SKM-1 treated with dmso at 0.1 percent for 144 hours (cell line): ENCODE results near the gene PDE5A.

Experiments used
- DNase-seq: peaks from one replicate; lab custom pipeline; 2025; ENCODE audit not compliant: unreplicated experiment; lab: John Stamatoyannopoulos, UW

Gene PDE5A

DNA sequence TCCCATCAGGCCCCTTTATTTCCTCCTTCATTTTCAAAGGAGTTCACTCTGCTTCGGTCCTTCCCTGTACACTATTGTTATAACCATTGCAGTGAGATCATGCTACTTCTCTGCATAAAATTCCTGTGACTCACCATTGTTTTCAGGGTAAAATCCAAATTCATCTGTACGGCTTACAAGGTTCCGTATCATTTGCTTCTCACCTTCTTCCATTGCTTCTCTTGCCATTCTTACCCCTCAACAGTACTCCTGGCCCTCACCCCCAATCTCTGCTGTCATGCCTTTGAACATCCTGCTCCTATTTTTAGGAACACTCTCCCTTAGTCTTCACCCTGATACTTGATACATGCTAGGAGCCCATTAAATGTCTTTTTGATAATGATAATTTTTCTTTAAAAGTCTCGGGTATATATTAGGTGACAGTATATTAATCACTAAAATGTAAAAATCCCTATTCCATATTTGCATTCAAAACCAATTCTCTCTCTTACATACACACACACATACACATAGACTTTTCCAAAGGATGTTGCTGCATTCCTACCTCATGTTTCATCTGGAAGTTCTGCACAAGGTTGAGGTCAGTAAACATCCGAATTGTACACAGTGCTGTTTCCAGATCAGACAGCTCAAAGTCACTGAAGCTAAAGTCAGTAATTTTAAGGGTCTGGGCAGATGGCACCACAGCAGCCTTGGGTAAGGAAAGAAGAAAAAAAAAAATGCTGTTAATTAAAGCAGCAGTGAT lies 103.4 kb downstream of the PDE5A start:
- no peak for DNase-seq

DNA sequence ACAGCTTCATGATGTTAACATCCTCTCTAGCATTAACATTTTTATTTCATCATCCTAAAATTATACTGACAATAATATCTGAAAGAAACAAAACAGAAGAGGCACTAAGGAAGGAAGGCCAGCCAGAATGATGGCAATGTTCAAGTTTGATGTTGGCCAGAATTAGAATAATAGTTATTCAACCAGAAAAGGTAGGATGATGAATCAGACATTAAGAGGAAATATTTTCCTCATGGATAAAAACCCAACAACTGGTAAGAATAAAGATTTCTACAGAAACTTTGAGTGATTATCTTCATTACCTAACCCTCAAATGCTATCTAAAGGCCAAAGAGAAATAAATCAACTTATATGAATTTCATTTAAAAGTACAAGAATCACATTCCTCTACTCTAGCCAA lies 105.2 kb downstream of the PDE5A start:
- DNase-seq: no peak

DNA sequence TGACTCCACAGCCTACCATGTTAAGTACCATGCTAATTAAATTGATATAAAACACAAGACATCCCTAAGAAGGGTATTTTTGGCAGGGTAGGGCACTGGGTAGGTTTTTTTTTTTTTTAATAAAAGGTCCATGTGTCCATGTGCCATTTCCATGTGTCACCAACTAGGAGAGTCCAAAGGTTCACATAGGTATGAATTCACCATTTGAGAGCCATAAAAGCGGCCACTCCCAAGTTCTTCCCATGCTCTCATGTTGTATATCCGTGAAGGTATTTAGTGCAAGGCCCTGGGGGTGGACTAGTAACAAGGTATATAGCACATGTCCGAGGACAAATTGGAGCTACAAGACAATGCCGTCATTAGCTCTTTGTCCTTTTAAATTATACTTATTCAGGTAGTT lies 107.3 kb downstream of the PDE5A start:
- DNase-seq: no peak

DNA sequence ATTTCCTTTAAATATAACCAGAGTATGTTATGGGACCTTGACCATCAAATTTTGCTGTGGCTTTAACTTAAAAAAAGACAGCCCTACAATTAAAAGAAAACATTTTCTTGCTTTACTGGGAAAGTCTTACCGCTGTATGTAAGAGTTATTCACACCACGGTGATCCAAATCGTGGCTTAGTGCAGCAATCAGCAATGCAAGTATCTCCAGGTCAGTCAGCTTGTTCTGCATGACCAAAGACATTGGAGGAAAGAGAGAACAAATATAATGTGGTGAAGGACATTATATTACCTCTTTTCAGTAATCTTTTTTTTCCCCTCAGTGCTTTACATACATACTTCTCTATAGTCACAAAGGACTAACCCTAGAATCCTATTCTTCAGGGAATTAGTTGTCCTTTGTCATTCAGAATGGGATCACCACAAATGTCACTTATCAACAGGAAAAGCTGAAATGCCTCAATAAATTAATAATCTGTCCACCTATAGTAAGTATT lies 109.6 kb downstream of the PDE5A start:
- DNase-seq: no peak

DNA sequence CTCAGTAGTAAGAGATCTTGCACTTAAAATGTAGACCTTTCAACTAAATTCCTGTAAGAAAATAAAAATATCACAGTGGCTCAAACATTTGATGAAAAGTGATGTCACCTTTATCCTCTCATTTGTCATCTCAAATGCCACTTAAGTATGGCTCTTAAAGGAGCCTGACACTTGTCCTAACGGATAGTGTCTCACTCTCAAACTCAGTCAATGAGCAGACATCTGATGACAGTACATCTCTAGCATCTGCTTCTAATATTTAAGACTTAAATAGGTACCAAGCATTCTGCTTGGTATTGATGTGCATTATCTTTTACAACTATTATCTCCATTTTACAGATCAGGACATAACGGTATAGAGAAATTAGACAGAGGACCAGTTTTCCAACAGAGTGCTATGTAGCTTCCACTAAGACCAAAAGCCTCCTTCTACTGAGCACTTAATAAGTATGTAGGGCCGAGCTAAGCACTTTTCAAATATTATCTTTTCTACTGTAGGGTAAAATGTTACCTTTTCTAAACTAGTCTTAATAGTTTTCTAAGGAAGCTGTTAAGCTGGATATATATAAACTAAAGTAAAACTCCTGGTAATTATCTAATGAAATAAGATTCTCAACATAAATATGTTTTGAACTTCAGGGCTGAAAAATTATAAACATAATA lies 110.2 kb downstream of the PDE5A start:
- no peak for DNase-seq

DNA sequence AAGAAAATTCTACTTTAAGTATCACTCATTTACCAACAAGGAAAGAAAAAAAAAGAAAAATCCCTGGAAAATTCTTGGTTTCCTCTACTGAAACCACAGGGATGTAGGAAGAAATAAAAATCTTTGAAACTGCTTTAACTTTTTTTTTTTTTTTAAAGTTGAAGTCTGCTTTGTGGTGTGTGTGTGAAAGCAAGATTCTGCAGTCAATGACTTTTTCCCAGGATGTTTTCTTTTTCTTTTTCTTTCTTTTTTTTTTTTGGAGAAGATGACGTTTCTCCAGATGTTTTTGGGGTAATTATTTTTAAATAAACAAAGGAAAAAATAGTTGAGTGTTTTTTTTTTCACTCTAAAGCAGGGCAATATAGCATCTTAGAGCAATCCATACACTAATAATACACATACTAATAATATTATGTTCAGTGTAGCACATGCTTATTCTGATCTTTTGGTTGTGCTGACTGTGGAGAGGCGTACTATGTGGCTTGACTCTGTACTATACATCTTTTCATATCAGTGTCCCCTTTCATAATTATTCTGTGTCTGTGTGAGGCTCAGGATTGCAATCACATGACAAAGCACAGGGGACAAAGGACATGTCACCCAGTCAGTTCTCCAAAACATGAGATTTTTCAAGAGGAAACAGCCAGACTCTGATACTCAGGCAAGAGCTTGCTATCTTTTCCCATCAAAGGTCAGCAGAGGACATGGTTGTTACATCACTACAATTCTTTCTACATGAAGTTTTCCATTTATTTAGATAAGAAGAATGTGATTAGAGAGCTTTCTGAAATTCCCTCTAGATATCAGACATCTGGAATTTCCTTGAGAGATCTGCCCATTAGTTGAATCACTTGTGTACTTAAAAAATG lies 111.0 kb downstream of the PDE5A start:
- DNase-seq: no peak

DNA sequence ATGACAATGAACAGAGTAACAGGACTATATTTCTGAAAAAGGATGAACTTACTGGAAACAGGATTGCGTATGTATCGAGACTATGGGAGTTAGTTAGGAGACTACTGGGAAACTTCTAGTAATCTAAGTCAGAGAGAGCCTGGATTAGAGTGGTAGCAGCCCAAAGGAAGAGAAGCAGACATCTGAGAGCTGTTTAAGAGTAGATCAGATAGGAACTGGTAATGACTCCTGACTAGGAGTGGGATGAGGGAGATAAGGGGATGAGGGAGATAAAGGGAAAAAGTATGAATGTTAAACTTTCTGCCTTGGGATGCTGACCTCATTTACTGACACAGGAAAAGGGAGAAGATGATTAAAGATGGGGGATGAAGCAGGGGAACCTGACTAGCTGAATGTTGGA lies 116.2 kb downstream of the PDE5A start:
- no peak for DNase-seq

DNA sequence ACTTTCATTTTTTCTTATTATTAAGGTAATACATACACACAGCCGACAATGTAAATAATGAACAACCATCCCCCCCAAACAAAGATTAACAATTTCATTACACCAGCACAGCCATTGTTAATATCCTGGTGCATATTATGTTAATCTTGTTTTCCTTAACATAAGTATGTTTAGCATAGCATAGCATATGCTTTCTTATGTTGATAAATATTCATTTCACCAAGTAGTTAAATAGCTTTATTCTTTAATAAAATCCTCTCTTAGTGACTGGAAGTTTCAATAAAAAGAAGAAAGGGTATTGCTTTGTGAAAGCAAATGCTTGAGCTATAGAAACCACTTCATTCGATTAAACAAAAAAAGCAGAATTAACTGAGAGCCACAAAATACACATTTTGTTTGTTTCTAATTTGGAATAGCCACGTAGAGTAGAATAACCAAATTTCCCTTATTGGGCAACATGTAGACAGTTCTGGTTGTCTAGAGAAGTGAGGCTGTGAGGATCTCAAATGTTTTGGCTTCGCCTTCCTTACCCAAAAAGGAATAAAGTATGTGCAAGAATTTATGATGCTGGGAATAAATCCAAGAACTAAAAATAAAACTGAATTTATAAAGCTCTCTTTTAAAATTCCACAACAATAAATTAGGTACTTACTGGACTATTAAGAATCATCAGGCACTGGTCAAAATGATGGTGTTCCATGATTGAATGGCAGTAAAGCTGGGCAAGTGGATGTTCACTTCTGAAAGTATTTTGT lies 118.0 kb downstream of the PDE5A start:
- no peak for DNase-seq

DNA sequence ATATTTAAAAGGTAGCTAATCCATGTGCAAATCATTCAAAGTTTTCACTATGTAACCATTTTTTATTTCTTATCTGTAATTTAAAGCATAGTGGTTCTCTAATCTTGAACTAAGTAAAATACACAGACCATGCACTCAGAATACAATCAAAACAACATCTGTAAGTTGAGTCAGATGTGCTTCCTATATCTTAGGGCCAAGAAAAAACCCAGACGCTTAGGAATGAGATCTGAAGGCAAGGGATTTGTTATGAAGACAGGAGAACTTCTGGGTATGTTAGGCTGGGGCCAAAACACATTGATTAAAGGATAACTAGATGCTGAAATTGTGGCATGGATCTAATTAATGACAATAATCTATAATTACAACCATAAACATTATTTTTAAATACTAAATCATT lies 120.3 kb downstream of the PDE5A start:
- no peak for DNase-seq

DNA sequence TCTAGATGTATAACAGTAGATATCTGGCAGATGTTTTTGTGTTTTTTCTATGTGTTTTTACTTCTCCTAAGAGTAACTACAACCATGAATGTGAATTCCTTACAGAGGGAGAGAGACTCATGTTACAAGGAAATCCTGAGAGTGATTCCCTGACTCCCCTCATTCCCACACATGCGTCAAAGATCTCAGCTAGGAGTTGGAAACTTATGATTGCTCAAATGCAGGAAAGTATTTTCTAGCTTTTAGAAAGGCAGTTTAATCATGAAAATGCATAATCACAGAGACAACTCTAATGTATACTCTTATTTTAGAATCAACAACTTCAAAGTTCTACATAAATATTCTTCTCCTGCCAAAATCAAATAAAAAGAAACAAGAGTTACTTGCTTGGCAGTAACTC lies 121.8 kb downstream of the PDE5A start:
- no peak for DNase-seq

DNA sequence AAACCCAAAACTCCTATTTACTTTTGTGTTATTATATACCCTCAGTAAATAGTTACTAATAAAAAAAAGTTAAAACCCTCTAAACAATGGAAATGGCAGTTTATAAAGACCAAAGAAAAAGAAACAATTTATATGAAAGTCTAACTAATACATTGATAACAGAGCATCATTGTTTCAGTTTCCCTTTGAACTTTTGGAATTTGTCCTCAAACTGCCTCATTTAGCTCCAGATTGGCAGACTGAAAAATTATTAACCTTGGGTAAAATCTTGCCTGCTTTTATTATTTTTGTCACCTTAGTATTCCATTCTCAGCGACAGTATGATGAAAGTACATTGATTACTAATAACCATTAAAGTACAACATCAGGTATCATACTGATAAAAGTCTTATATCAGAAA lies 124.0 kb downstream of the PDE5A start:
- no peak for DNase-seq

DNA sequence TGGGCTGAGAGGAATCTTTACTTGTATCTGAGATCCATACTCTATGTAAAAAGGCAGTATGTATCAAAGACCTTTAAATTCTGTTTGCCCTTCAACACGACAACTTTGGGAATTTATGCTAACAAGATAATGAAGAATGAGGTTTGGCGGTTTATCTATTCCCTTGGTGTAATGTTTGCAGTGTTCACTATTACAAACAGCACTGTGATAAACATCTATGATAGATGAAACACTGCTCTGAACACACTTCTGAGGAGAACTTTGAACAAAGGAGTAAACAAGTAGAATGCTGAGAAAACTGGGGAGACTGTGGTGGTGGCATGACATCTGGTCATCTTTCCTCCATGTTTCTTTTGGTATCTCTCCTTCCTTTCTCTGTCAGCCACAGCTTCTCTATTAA lies 126.9 kb downstream of the PDE5A start:
- no peak for DNase-seq

DNA sequence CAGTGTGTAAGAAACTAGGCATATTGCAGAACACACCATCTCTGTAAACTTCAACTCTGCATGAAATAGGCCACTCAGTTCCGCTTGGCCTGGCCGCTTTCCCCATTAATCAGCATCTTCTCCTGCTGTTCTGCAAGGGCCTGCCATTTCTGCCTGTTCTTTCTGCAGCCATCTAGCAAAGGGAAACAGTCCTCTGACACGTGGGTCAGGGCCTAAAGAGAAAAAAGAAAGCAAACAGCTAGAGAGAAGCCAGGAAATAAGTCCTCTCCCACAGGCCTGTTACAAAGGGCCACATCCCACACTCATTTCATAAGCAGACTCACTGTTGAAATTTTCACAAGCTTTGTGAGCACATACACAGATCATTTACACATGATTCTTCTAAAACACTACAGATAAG lies 130.1 kb downstream of the PDE5A start:
- DNase-seq: no peak

DNA sequence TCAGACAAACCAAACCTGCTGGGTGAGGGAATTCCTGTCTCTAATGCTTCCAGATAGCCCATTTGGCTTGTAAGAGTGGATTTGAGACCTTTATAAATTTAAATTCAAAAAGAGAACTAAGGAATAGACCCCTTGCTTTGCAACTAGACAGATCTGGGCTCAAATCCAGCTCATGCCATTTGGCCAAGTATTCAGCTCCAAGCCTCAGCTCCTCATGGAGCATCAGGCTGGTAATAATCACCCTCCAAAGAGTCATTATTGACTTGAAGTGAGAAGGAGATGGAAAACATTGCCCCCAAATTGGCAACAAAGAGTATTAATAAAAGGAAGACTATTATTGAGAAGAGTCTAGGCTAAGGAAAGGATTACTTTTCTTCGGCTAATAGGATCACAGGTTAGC lies 134.7 kb downstream of the PDE5A start:
- no peak for DNase-seq

DNA sequence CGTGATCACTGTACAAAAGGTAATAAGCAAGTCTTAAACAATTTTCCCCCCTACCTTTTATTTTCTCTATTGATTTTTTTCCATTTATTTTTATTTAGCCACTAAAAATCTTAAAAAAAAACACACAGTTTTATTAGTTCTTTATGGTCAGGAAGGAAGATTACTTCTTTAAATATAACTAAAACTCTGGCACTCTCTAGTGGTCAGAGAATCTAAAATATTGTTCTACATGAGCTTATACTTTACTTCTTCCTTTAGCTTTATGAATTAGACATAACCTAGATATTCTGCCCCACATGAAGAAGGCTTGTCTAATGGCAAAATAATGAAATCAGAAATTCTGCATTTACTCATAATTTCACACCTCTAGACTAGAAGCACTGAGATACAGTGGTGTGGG lies 135.2 kb downstream of the PDE5A start:
- DNase-seq: no peak

DNA sequence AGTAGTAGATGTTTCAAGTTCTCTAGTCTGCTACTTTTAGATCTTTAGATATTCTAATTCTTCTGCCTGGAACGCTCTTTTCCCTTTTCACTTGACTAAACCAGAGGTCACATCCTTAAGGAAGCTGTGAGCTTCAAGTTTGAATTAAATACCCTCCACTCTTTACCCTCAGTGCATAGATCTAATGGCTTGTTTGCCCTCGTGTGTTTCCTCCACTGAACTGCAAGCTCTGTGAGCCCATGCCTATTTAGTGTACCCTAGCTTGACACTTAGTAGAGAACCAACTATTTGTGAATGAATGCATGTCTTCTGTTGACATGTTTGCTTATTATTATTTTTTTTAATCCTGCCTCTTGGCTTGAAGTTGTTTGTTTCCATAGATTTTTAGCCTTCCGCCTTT lies 138.3 kb downstream of the PDE5A start:
- DNase-seq: no peak

DNA sequence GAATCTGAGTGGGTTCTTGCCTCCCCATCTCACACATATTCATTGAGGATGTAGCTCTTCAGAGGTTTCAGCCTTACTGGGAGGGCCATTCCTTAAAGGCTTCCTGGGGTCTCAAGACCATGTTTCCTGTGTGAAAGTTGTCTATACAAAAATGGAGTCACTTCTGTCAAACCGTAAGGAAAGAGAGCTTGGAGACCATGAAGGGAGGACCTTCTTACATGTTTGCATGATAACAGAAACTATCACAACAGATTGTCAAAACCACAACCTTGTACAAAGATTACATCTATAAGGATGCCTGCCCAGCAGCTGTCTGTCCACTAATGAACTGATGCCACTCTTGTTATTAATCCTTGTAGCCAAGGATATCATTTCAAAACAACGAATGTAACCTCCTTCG lies 139.3 kb downstream of the PDE5A start:
- DNase-seq: no peak

DNA sequence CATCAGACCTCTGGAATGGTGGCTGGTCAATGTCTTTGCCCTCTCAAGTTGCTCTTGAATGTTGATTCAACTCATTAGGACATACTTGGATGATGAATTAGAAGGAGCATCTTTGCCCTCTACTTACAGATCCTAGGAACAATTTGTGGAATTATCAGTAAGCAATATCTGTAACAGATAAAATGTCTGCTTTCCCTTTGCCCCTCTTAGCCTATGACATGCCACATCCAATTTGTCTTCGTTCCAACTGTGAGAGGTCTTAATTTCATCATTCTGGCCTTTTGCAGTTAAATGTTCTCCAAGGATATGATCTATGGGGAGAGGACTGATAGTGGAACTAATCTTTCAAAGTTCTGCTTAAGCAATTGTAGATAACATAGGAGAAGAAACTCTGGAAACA lies 148.3 kb downstream of the PDE5A start:
- no peak for DNase-seq

DNA sequence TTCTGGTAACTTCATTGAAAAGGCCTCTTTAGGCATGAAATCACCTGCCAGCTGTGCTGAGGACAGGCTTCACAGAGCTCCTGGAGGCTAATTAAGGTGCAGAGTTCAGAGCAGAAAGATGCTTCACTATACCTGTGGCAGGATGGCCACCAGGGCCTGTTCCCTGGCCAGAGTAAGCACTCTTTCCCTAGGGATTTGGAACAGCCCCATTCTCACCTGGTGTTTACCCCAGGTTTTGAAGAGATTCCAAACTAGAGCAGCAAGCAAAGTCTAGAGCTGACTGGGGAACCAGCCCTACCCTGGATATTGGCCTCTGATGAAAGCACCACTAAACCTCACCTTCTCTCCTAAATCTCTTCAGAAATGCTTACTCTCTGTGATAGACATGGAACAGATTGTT lies 148.8 kb downstream of the PDE5A start:
- no peak for DNase-seq

DNA sequence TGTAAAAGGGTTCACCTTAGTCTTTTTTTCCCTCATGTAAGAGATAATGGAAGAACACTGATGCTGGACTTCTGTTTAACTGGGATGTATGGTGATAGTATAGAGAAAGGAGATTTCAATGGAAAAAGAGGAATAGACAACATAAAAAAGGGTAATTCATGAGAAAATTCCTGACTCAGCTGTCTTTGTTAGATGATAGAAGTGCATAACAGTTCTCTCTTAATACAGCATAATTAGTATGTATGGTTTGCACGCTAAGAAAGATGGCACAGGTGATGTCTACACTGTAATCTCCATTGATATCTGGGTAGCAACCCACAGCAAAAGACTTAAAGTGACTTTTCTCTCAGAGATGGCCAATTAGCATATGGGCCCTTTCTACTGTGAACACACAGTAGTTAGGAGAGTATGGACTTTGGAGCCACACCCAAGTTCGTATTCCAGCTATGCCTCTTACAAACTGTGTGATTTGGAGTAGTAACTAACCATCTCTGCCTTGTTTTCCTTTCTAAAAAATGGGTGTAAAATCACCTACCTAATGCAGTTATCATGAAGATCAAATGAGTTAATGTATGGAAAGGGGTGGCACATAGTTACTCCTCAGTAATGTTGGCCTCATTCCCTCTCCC lies 149.3 kb downstream of the PDE5A start:
- no peak for DNase-seq
